ENCODE data around the gene EMC9.

EMC9 gene

GRCh38 chr14:24177041-24177825, 35.8 kb upstream of the EMC9 start:
- DNase-seq (ENCODE audit: low read depth): no peak

DNA sequence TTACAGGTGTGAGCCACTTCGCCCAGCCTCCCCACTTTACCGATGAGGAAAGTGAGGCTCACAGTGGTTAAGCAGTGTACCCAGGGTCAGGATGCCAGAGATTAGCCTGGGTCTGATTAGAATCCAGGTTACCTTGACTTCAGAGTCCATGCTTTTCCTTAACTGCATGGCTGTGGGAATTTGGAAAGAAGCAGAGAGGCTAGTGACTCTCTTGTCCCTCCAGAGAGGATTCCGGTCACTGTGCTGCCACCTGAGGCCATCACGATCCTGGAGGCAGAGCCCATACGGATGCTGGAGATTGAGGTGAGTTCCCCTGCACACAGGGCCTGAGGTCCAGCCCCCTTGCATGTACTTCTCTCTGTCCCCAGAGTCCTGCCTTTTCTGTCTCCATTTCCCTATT, 35.2 kb upstream of the EMC9 start:
- no peak for DNase-seq (ENCODE audit: low read depth)

DNA sequence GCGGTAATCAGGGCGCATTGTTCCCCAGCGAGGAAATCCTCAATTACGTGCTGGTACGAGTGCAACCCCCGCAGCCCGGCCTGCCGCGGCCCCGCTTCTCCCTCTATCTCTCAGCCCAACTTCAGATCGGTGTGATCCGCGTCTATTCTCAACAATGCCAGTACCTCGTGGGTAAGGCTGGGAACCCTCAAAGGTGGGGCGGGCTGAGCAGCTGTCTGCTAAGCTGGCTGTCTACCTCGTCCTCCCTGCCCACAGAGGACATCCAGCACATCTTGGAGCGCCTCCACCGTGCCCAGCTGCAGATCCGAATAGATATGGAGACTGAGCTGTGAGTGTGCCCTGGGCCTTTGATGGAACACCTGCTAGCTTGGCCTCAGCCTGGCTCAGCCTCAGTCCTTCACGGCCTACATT, 31.5 kb upstream of the EMC9 start:
- DNase-seq (ENCODE audit: low read depth): no peak

DNA sequence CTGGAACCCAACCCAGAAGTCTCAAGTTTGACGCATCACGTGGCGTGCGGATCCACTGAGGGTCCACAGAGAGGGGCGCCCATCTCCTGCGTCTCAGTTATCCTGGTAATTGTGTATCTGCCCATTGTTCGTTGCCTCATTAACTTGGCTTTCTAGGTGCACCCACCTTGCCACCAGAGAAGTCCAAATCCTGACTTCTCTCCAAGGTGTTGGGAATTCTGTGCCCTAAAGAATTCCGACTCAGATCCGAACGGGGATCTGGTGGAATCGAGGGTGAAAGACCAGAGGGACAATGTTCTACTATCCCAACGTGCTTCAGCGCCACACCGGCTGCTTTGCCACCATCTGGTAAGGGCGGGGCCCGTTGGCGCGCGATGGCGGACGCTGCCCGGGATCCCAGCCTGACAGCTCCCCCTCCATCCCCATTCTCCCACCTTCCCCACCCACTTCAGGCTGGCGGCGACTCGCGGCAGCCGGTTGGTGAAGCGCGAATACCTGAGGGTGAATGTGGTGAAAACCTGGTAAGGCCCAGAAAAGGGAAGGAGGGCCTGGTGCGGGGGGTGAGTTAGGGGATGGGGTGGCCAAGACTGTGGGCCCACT, 31.0 kb upstream of the EMC9 start:
- DNase-seq (ENCODE audit: low read depth): no peak

- peak; percentile 62 for DNase-seq (ENCODE audit: low read depth)
Measured at GRCh38 chr14:24171422-24172260, 30.2 kb upstream of the EMC9 start, which contains the start of gene REC8. REC8 (plus strand) TSS chr14:24172080; CDS start chr14:24172553, 473 bp downstream.

- DNase-seq (ENCODE audit: low read depth): no peak
Measured at GRCh38 chr14:24167469-24168114, 26.2 kb upstream of the EMC9 start.

DNA sequence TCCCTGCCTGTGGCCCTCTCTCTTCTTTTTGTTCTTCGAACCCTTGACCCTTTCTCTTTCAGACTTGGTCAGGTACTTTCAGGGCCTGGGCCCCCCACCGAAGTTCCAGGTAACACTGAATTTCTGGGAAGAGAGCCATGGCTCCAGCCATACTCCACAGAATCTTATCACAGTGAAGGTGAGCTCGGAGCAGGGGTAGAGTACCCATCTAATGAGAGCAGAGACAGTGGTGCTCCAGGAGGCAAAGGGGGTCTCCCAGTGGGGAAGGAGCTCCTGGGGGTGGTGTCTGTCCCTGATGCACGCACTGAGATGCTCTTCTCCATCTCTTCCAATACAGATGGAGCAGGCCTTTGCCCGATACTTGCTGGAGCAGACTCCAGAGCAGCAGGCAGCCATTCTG, 24.4 kb upstream of the EMC9 start:
- no peak for DNase-seq (ENCODE audit: low read depth)

- no peak for DNase-seq (ENCODE audit: low read depth)
Measured at GRCh38 chr14:24164518-24164991, 23.2 kb upstream of the EMC9 start.

GRCh38 chr14:24162093-24162492, 20.7 kb upstream of the EMC9 start:
- no peak for DNase-seq (ENCODE audit: low read depth)

DNA sequence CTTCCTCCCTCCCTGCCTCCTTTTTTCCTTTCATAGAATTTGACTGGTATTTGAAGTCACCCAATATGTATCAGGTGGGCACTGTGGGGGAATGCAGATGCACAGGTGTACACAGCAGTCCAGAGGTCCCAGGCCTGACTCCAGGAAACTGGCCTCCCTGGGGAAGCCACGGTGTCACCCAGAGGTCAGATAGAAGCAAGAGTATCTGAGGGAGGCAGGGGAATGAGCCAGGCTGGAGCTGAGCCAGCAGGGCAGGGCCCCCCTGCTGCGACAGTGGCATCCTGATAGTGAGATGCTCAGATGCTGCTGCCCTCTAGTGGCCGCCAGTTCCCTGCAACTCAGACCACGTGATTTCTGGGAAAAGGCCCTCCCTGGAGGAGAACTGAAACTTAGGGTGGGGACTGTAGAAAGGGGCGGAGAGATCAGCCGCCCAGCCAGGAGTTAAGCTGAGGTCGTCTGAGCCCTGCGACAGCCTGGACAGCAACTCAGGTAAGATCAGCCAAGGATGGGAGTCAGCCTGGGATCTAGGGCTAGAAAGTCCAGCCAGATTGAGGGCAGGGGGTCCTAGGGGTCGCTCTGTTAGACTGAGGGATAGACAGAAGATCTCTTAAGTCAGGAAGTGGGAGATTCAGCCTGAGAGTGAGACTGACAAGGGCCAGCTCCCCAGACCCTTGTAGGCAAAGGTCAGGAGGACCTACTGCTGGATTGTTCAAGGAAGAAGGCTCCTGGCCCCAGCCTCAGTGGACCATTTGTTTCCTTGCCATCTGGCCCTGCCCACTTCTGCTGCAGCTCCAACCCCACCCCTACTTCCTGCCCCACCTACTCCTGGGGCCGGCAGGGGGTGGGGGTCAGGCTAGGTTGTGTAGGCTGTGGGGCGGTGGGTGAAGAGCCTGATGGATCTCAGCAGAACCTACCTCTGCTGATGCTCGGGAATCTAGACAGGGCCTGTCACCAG, 19.7 kb upstream of the EMC9 start, which contains the start of gene IRF9:
Gene IRF9 (plus strand): TSS at position 416 of the 955 bp plus-strand sequence. CDS start 880 bp downstream, outside the sequence.
- DNase-seq (ENCODE audit: low read depth): peak; percentile 98

DNA sequence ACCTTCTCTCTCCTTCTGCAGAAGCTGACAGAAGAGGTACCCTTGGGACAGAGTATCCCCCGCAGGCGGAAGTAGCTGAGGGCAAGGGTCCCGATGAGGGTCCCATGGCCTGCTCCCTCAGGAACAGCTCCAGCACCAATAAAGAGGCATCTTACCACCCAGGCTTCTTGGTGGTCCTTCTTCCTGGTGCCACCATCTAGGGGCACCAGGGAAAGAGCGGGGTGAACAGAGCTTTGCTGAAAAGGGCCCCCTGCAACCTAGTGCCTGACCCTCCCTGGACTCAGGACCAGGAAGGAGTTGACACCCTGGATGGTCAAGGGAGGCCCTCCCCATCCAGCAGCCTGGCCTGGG, 19.1 kb upstream of the EMC9 start:
- DNase-seq (ENCODE audit: low read depth): no peak

GRCh38 chr14:24159777-24160498, 18.5 kb upstream of the EMC9 start:
- DNase-seq (ENCODE audit: low read depth): no peak

DNA sequence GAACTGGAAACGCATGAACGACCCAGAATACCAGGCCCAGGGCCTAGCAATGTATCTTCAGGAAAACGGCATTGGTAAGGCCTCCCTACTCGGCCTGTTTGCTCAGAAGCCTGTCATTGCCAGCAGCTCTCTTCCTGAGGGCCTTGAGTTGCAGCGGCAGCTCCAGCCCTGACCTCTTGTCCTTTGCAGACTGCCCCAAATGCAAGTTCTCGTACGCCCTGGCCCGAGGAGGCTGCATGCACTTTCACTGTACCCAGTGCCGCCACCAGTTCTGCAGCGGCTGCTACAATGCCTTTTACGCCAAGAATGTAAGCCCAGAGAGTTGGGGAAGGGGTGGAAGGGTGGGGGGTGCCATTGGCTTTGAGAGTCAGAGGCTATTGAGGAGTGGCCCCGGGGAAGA, 15.9 kb upstream of the EMC9 start:
- DNase-seq (ENCODE audit: low read depth): no peak

DNA sequence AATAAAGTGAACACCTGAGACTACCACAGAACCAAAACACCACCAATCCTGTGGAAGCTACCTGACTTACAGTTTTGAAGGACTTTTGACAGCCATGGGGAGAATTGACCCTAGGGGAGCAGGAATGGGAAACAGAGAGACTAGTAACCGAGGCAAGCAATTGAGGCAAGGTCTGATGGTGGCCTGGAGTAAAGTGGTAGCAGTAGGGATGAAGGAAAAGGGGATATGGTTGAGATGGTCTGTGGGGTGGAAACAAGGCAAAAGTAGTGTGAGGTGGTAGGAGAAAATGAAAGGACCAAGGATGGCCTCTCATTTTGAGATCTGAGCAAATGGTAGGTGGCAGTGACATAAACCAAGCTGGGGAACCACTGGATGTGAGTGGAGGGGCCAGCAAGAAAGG, 15.4 kb upstream of the EMC9 start:
- no peak for DNase-seq (ENCODE audit: low read depth)

- DNase-seq (ENCODE audit: low read depth): no peak
Measured at GRCh38 chr14:24155100-24155499, 13.7 kb upstream of the EMC9 start.

DNA sequence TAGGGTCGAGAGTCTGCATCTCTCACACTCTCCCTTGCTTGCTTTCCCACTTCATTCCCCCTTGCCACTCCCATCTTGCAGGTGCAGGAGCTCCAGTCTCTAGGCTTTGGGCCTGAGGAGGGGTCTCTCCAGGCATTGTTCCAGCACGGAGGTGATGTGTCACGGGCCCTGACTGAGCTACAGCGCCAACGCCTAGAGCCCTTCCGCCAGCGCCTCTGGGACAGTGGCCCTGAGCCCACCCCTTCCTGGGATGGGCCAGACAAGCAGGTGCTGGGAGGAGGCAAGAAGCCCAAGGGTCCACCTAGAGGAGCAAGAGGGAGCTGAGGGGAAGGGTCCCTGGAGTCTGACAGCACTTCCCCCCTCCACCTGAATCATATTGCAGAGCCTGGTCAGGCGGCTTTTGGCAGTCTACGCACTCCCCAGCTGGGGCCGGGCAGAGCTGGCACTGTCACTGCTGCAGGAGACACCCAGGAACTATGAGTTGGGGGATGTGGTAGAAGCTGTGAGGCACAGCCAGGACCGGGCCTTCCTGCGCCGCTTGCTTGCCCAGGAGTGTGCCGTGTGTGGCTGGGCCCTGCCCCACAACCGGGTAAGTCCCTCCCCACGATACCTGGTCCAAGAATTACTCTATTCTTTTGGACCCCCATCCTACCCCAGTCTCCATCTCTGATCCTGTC, 10.2 kb upstream of the EMC9 start:
- DNase-seq (ENCODE audit: low read depth): no peak

- no peak for DNase-seq (ENCODE audit: low read depth)
Measured at GRCh38 chr14:24150993-24151392, 9.6 kb upstream of the EMC9 start.

GRCh38 chr14:24150567-24150966, 9.2 kb upstream of the EMC9 start:
- DNase-seq (ENCODE audit: low read depth): no peak

- no peak for DNase-seq (ENCODE audit: low read depth)
Measured at GRCh38 chr14:24150061-24150460, 8.7 kb upstream of the EMC9 start.

Measured in activated T-cell treated with anti-CD3 and anti-CD28 coated beads for 24 hours (primary cell).